HepG2 (cell line): ENCODE data around the gene CS. TPM values are rescaled to one million over a fixed set of nuclear protein-coding genes. Genes with fewer than 3 reads are reported as not detected.

Experiments used
- ARNT2 ChIP-seq: sonication (generic); formaldehyde crosslinking; IDR thresholded peaks from 2 replicates; pipeline ENCODE4 v1.8.0; 2022; ENCODE audit warnings: mild to moderate bottlenecking, low read depth, missing genetic modification reagents, moderate library complexity
- FOXP4 ChIP-seq: sonication (generic); formaldehyde crosslinking; IDR thresholded peaks from 2 replicates; pipeline ENCODE4 v1.4.0; 2020; ENCODE audit warnings: missing genetic modification reagents
- HMGXB3 ChIP-seq: sonication (generic); formaldehyde crosslinking; IDR thresholded peaks from 2 replicates; pipeline ENCODE4 v1.4.0; 2020; ENCODE audit warnings: missing genetic modification reagents, borderline replicate concordance
- HNRNPLL ChIP-seq: fragments of 200-400 bp; formaldehyde crosslinking; IDR thresholded peaks from 2 replicates; pipeline ENCODE4 v1.6.1; 2017; ENCODE audit warnings: mild to moderate bottlenecking, low read depth, low read length; ENCODE audit not compliant: poor library complexity, severe bottlenecking
- HOMEZ ChIP-seq: IDR thresholded peaks from 2 replicates; pipeline ENCODE4 v1.6.1; 2016; ENCODE audit warnings: low read depth
- IKZF5 ChIP-seq: IDR thresholded peaks from 2 replicates; pipeline ENCODE4 v1.6.1; 2018; ENCODE audit warnings: missing genetic modification reagents, mild to moderate bottlenecking, missing compliant biosample characterization
- IRF2 ChIP-seq: IDR thresholded peaks from 2 replicates; pipeline ENCODE4 v1.6.1; 2018; ENCODE audit warnings: missing genetic modification reagents, missing compliant biosample characterization
- KDM3A ChIP-seq: IDR thresholded peaks from 2 replicates; pipeline ENCODE4 v1.6.1; 2018; ENCODE audit warnings: low read depth, missing compliant biosample characterization
- RNF2 ChIP-seq: fragments of 450-650 bp; conservative IDR thresholded peaks from 2 replicates; pipeline ENCODE4 v1.6.1; 2016; ENCODE audit warnings: low read depth
- ZBTB33 ChIP-seq: sonication (generic); formaldehyde crosslinking; IDR thresholded peaks from 2 replicates; pipeline ENCODE4 v1.4.0; 2020; ENCODE audit warnings: missing genetic modification reagents
- ZBTB37 ChIP-seq: sonication (generic); formaldehyde crosslinking; IDR thresholded peaks from 2 replicates; pipeline ENCODE4 v1.4.0; 2020; ENCODE audit warnings: mild to moderate bottlenecking, missing genetic modification reagents
- ZBTB8A ChIP-seq: sonication (generic); formaldehyde crosslinking; IDR thresholded peaks from 2 replicates; pipeline ENCODE4 v1.4.0; 2020; ENCODE audit warnings: mild to moderate bottlenecking, low read depth, missing genetic modification reagents, borderline replicate concordance
- ZC3H13 ChIP-seq: sonication (generic); formaldehyde crosslinking; IDR thresholded peaks from 2 replicates; pipeline ENCODE4 v1.8.1; 2023; ENCODE audit warnings: mild to moderate bottlenecking, missing genetic modification reagents, moderate library complexity
- ZNF230 ChIP-seq: sonication (generic); formaldehyde crosslinking; IDR thresholded peaks from 2 replicates; pipeline ENCODE4 v1.4.0; 2020; ENCODE audit warnings: mild to moderate bottlenecking, missing genetic modification reagents
- ZNF674 ChIP-seq: sonication (generic); formaldehyde crosslinking; IDR thresholded peaks from 2 replicates; pipeline ENCODE4 v1.5.0; 2020; ENCODE audit warnings: low read depth, mild to moderate bottlenecking, missing genetic modification reagents
- polyA plus RNA-seq, 8 experiments: library from polyadenylated mRNA; depleted of rRNA in 3 of 8; stranded (reverse) in 7 of 8; unstranded in 1 of 8; fragments of >200 nt; fragmentation: Illumina TruSeq in 4 of 8; extraction: Trizol in 4 of 8; gene quantifications; 2 replicates each; pipeline versions ENCODE4 v1.2.1 to v1.2.3, GENCODE V29; 2011 to 2016; ENCODE audit warnings: low read depth in 4 of 8, missing spikeins in 1 of 8, mixed read lengths in 1 of 8; ENCODE audit not compliant: insufficient read depth in 1 of 8
- total RNA-seq, 5 experiments: library from RNA; depleted of rRNA; stranded (reverse); fragments of >200 nt; fragmentation: Illumina TruSeq; extraction: Trizol; gene quantifications; 2 replicates each; pipeline ENCODE4 v1.2.3, GENCODE V29; 2016; ENCODE audit warnings: low read depth in 1 of 5

Gene CS
- total and polyA plus RNA-seq, 2 of the 13 experiments (the other 11 are each of a cell fraction or from before 2014, with no cell fraction given) = 173 to 175 TPM

- TF ChIP-seq ZNF230 = peak; percentile 66; the same call in 1 of the 2 replicates
- peak; percentile 34; the same call in 1 of the 2 replicates for TF ChIP-seq ZBTB33 (CRISPR knock-in tag)
- peak; percentile 66 for TF ChIP-seq IRF2
- TF ChIP-seq FOXP4 (CRISPR knock-in tag) = 0 out of 2 replicates have a peak, but pooled peaks have one; percentile 41
- peak; percentile 97 for TF ChIP-seq HNRNPLL
- TF ChIP-seq ZBTB37 (CRISPR knock-in tag) = no peak
- 0 out of 2 replicates have a peak, but pooled peaks have one; percentile 33 for TF ChIP-seq ZC3H13 (CRISPR knock-in tag)
- TF ChIP-seq KDM3A (CRISPR knock-in tag) = peak; percentile 78; the same call in 1 of the 2 replicates
- TF ChIP-seq ARNT2 (CRISPR knock-in tag) = peak; percentile 88
- TF ChIP-seq IKZF5 (CRISPR knock-in tag) = peak; percentile 77; the same call in 1 of the 2 replicates
- peak; percentile 63; the same call in 1 of the 2 replicates for TF ChIP-seq RNF2
- no peak for TF ChIP-seq HMGXB3 (CRISPR knock-in tag)
- TF ChIP-seq ZNF674 (CRISPR knock-in tag) = no peak
- TF ChIP-seq ZBTB8A (CRISPR knock-in tag) = no peak
- TF ChIP-seq HOMEZ (CRISPR knock-in tag) = peak; percentile 66; the same call in 1 of the 2 replicates
Measured at GRCh38 chr12:56266693-56267442, 33.3 kb downstream of the CS start, which contains the start of gene COQ10A (continued).
